ENCODE data around the gene HTRA3. TPM values are rescaled to one million over a fixed set of nuclear protein-coding genes. Genes with fewer than 3 reads are reported as not detected.

The HTRA3 gene
- total RNA-seq, 2 experiments from 2014 or later, result not detected

DNA sequence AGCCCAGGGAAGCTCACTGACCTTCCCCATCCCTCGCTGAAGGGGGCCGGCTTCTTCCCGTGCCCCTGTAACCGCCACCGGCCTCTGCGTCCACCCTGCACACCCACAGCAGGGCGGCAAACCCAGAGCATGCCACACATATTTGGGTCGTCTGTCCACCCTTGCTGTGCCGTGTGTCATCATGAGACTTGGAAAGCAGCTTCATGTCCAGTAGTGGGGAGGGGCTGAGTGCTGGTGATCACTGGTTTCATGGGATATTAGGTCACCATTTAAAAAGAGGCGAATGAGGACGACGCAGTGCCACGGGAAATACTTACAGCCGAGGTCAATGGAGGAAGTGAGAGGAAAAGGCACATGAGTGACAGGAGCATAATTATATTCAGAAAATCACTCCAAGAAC lies 74.8 kb downstream of the HTRA3 start:
- Histone ChIP-seq H3K79me2 (ENCODE audit: insufficient read depth, low read depth, low read length) (no peaks in the 10 kb centered on the region), H3K4me2 (ENCODE audit: low read length) (no peak overlapping the region), H3K27ac (ENCODE audit: low read depth, low read length, poor library complexity, severe bottlenecking) (no peak overlapping the region), H3K4me3 (ENCODE audit: low read depth, low read length, poor library complexity, severe bottlenecking) (no peak overlapping the region), H3K9me2 (ENCODE audit: insufficient read depth, low read length) (no peaks in the 10 kb centered on the region), H3K36me3 (ENCODE audit: insufficient read depth, low read length) (no peaks in the 10 kb centered on the region), H3K9me3 (ENCODE audit: low read length) (no peaks in the 10 kb centered on the region), H4K20me1 (ENCODE audit: insufficient read depth, low read length) (no peaks in the 10 kb centered on the region), H3K4me1 (ENCODE audit: insufficient read depth, low read length, poor library complexity, severe bottlenecking) (no peaks in the 10 kb centered on the region), H2AFZ (ENCODE audit: low read length) (no peak overlapping the region)
- no peak for DNase-seq (ENCODE audit: low spot score)
- no TSS peak for BruUV-seq (replicated peaks)
- ChIA-PET CTCF (ENCODE audit: unreplicated experiment) (no interaction called here), POLR2A (no interaction called here)
- TF ChIP-seq, protein P1, sequence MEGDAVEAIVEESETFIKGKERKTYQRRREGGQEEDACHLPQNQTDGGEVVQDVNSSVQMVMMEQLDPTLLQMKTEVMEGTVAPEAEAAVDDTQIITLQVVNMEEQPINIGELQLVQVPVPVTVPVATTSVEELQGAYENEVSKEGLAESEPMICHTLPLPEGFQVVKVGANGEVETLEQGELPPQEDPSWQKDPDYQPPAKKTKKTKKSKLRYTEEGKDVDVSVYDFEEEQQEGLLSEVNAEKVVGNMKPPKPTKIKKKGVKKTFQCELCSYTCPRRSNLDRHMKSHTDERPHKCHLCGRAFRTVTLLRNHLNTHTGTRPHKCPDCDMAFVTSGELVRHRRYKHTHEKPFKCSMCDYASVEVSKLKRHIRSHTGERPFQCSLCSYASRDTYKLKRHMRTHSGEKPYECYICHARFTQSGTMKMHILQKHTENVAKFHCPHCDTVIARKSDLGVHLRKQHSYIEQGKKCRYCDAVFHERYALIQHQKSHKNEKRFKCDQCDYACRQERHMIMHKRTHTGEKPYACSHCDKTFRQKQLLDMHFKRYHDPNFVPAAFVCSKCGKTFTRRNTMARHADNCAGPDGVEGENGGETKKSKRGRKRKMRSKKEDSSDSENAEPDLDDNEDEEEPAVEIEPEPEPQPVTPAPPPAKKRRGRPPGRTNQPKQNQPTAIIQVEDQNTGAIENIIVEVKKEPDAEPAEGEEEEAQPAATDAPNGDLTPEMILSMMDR (conservative IDR thresholded peaks at IDR 0.05; ENCODE audit: low read length), result no peak
- TF ChIP-seq EZH2phosphoT487 (IDR thresholded peaks at IDR 0.05; ENCODE audit: borderline replicate concordance, low read depth, low read length), result no peak
- intact Hi-C loops (cut with micrococcal nuclease; ENCODE audit: unreplicated experiment), result no loop called here

DNA sequence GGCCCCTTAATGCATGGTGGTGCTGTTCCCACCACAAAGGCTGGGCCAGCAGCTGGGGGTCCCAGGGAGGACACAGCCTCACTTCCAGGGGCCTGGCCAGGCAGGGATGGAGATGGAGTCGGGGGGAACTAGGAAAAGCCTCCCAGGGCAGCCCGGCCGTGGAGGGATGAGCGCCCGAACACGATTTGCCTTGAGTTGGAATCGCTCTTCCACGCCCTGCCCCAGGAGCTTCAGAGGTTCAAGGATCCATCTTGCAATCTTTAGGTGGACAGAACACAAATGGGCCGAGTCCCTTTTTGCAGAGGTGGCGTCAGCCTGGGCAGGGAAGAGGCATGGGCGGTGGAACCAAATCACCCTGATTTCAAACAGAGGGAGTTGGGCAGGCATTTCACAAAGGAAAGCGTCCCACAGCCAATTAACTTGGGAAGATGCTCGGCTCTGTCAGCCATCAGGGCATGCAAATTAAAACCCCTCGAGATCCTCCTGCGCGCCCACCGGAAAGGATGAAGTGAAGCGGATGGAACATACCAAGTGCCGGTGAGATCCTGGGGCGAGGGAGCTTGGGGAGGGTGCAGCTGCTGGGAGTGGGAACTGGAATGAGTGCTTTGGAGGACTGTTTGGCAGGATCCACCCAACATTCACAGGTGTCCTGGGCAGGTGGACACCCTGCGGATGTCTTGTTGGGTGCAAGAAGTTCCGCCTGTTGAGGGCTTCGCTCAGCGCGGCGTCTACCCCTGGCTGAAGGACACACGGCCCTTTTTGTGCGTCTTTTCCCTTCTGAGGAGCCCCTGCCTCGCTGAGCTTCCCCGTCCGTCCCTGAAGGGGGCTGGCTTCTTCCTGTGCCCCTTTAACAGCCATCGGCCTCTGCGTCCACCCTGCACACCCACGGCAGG lies 75.7 kb downstream of the HTRA3 start:
- no peak overlapping the region for H3K27ac ChIP-seq (ENCODE audit: low read depth, low read length, poor library complexity, severe bottlenecking)
- H3K79me2 ChIP-seq (ENCODE audit: insufficient read depth, low read depth, low read length), result no peaks in the 10 kb centered on the region
- H2AFZ ChIP-seq (ENCODE audit: low read length), result no peak overlapping the region
- intact Hi-C loops (cut with micrococcal nuclease; ENCODE audit: unreplicated experiment), result no loop called here
- no peaks in the 10 kb centered on the region for H3K9me2 ChIP-seq (ENCODE audit: insufficient read depth, low read length)
- no peak overlapping the region for H3K4me3 ChIP-seq (ENCODE audit: low read depth, low read length, poor library complexity, severe bottlenecking)
- no peaks in the 10 kb centered on the region for H4K20me1 ChIP-seq (ENCODE audit: insufficient read depth, low read length)
- H3K9me3 ChIP-seq (ENCODE audit: low read length), result no peaks in the 10 kb centered on the region
- TF ChIP-seq, protein P1 (conservative IDR thresholded peaks at IDR 0.05; ENCODE audit: low read length), result no peak
- no peak for TF ChIP-seq EZH2phosphoT487 (IDR thresholded peaks at IDR 0.05; ENCODE audit: borderline replicate concordance, low read depth, low read length)
- no TSS peak for BruUV-seq (replicated peaks)
- no peaks in the 10 kb centered on the region for H3K4me1 ChIP-seq (ENCODE audit: insufficient read depth, low read length, poor library complexity, severe bottlenecking)
- H3K4me2 ChIP-seq (ENCODE audit: low read length), result no peak overlapping the region
- no peaks in the 10 kb centered on the region for H3K36me3 ChIP-seq (ENCODE audit: insufficient read depth, low read length)
- DNase-seq (ENCODE audit: low spot score), result no peak
- ChIA-PET POLR2A (no interaction called here), CTCF (ENCODE audit: unreplicated experiment) (no interaction called here)
